Measurements from ENCODE around the gene CCT3. TPM values are rescaled to one million over a fixed set of nuclear protein-coding genes. Genes with fewer than 3 reads are reported as not detected.
"Not testable (repeated sequence)": the region's sequence is repeated elsewhere in the genome, so short reads cannot be mapped to it uniquely, and the experiment has no call there.

The CCT3 gene
- total RNA-seq, 1 experiment from 2014 or later = 341 TPM

DNA sequence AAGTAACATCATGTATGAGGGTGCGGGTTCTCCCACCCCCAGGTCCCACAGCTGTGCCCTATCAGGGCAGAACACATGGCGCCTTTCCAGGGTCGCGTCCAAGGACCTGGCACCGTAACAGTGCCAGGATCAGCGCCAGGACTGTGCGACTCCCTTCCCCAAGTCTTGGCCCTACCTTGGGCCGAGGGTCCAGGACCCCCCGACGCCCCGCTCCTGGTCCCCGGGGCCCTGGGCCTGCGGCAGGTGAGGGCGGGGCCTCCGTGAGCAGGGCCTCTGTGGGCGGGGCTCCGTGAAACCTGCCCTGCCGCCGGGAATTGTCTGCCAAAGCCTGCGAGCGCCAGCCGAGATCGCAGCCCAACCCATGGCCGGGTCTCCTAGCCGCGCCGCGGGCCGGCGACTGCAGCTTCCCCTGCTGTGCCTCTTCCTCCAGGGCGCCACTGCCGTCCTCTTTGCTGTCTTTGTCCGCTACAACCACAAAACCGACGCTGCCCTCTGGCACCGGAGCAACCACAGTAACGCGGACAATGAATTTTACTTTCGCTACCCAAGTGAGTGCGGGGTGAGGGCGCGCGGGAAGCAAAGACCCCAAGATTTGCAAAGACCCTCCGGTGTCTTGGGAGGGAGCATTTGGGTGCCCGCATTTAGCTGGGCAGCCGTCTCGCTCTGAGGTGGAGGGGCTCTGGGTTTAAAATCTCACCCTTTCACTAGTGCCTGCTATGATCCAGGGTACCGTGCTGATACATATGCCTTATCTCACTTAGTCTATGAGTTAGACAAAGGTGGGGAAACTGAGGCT lies 31.0 kb upstream of the CCT3 start, which contains the start of gene RHBG:
RHBG (plus strand) TSS at position 323 of the 796 bp plus-strand sequence; CDS start at position 362, 39 bp downstream.
- no peak for DNase-seq (ENCODE audit: low read depth)

DNA sequence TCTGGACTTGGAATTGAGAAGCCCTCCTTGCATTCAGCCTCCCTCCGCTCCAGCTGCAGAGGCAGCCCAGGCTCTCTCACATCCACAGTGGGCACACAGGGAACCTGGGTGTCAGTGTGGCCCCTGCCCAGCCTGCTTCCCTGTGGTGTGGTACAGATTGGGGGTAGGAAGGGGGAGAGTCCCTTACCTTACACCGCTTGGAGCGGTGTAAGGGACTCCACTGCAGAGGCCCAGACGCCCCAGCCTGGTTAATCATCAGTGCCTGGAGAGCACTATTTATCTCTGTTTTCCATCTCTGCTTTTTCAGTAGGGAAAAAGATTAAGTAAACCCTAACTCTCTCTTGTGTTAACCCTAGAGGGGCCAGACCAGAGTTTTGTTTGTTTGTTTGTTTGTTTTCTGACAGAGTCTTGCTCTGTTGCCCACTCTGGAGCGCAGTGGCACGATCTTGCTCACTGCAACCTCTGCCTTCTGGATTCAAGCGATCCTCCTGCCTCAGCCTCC lies 30.1 kb upstream of the CCT3 start:
- no peak for DNase-seq (ENCODE audit: low read depth)

DNA sequence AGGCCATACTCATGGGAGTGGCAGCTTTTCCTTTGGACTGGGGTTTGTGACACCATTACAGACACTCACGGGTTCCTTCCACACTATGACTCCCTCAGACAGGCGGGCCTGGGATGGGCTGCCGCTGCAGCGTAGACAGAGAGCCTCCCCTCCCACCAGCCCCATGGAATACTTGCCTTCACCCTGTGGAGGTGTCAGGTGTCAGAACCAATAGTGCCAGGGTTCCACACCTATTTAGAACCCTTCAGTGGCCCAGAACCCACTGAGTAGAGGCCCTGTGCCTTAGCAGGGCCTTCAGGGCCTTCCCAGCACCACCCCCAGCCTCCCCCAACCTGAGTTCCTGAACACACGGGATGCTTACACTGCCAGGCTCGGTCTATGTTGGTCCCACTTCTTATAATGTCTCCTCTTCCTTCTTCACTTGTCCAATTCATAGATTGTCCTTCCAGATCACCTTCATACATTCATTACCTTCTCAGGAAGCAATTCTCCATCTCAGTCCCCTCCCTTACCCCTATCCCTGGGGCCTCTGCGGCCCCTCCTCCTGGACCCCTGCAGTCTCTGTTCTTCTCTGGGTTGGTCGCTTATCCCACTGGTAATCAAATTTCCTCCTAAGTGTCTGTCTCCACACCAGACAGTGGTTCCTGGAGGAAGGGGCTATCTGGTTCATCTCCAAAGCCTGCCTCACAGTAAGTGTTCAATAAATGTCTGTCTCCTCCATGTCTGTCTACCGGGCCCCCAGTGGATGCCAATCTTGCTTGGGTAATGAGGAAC lies 29.5 kb upstream of the CCT3 start:
- no peak for DNase-seq (ENCODE audit: low read depth)

DNA sequence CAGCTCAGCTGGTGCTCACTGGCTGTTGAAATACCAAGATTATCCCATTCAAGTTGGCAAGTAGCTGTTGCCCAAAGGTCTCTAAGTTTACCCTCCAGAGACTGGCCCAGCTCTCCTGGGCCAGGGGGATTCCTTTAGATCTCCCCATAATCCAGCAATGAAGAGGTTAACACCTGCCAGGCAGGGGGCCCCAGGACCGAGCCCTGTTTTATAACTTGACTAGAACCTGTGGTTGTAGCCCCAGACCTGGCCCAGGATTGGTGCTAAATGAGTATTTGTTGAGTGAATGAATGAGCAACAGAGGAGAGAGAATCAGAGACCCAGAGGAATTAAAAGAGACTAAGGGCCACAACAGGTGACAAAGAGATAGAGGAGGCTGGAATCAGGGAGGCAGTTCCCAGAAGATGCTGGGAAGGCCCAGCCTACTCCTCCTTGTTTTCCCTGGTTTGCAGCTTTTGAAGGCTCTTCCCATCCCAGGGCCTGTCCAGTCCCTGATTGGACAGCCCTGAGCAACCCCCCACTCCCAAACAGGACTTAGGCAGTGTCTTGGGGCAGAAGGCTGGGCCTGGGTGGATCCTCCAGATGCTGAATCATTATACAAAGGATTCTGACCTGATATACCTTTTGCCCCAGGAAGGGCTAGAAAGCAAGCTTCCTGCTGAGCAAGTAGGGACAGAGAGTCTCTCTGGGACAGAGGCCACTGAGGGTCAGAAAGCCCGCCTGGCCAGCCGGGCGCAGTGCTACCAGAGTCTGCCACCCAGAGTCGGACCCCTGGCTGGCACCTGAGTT lies 28.5 kb upstream of the CCT3 start:
- no peak for DNase-seq (ENCODE audit: low read depth)

- DNase-seq (ENCODE audit: low read depth) = no peak
These were observed 27.7 kb upstream of the CCT3 start for GRCh38 chr1:156365754-156366153.

DNA sequence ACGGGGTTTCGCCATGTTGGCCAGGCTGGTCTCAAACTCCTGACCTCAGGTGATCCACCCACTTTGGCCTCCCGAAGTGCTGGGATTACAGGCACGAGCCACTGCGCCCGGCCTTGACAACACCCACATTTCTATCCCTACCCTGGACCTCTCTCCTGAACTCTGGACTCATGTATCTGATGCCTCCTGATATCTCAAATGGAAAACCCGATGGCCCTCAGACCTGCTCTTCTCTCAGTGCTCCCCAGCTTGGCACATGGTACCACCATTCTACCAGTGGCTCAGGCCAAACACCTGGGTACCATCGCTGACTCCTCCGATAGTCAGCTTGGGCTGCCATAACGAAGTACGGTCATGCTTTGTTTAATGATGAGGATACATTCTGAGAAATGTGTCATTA lies 22.4 kb upstream of the CCT3 start:
- DNase-seq (ENCODE audit: low read depth) = no peak

DNA sequence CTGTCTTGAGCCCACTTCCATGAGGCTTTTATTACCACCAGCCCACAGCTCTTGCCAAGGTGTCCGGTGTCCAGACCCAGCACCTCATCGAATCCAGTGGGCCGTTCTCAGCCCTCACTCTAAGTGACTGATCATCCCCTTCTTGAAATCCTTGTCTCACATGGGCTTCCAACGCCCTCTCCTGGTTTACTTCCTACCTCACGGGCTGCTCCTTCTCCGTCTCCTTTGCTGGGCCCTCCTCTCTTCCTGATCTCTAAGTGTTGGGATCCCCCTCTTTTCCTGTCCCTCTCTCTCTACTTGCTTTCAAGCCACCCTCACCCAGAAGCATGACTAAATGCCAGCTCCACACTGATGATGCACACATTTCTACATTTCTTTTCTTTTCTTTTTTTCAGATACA lies 21.9 kb upstream of the CCT3 start:
- DNase-seq (ENCODE audit: low read depth) = no peak

GRCh38 chr1:156359249-156359648 lies 21.2 kb upstream of the CCT3 start:
- DNase-seq (ENCODE audit: low read depth) = no peak

GRCh38 chr1:156358641-156359040 lies 20.5 kb upstream of the CCT3 start:
- DNase-seq (ENCODE audit: low read depth) = no peak

DNA sequence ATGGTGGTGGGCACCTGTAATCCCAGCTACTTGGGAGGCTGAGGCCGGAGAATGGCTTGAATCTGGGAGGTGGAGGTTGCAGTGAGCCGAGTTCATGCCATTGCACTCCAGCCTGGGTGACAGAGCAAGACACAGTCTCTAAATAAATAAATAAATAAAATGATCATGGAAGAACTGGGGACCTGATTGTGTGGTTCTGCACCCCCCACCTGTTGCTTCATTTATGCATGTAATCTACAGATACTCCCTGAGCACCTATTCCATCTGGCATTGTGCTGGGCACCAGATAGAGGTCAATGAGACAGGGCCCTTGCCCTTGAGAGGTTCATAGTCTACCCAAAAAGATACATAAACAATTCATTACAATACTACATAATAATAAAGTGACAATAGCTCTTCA lies 19.9 kb upstream of the CCT3 start:
- no peak for DNase-seq (ENCODE audit: low read depth)

GRCh38 chr1:156356875-156357534 lies 18.9 kb upstream of the CCT3 start:
- DNase-seq (ENCODE audit: low read depth) = no peak

DNA sequence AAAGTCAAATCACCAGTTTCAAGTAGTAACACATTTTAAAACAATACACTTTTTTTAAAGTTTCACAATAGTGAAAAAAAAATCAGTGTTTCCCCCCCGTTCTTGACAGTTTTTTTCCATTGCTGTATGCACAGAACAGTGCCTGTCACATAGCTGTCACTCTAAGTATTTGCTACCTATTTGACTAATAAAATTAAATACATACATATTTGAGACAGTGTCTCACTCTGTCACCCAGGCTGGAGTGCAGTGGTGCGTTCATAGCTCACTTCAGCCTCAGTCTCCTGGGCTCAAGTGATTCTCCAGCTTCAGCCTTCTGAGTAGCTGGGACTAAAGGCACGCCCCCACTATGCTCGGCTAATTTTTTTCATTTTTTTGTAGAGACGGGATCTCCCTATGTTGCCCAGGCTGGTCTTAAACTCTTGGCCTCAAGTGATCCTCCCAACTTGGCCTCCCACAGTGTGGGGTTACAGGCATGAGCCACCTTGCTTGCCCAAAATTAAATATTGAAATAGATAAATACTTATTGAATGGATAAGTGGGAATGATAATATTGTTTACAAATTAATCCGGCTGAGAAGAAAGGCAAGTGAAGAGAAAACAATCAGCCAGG lies 18.3 kb upstream of the CCT3 start:
- DNase-seq (ENCODE audit: low read depth) = no peak

DNA sequence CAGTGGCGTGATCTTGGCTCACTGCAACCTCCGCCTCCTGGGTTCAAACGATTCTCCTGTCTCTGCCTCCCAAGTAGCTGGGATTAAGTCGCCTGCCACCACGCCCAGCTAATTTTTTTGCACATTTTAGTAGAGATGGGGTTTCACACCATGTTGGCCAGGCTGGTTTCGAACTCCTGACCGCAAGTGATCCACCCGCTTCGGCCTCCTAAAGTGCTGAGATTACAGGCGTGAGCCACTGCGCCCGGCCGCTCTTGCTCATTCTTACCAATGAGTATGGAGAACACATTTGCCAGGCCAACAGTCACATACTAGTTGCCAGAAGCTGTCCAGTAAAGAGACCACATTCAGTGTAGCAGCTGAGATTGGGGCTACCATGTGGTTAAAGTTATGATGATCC lies 14.4 kb upstream of the CCT3 start:
- not testable (repeated sequence) for DNase-seq (ENCODE audit: low read depth)

- DNase-seq (ENCODE audit: low read depth) = peak; percentile 14
These were observed 9.2 kb upstream of the CCT3 start for GRCh38 chr1:156347331-156347730.

DNA sequence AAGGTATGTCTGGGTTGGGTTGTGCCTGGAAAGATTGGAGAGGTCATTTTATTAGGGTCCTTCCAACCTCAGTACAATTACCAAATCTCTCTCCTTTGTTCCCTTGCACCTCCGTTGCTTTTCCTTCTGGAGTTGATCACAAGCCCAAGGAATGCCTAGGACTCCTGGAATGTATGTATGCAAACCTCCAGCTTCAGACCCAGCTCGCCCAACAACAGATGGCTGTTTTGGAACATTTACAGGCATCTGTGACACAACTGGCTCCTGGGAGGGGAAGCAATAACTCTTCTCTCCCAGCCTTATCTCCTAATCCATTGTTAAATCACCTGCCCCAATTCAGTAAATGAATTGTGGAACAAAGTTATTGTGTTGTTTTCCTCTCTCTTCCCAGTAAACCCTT lies 8.5 kb upstream of the CCT3 start:
- DNase-seq (ENCODE audit: low read depth) = no peak

GRCh38 chr1:156346035-156346434 lies 7.9 kb upstream of the CCT3 start:
- not testable (repeated sequence) for DNase-seq (ENCODE audit: low read depth)

DNA sequence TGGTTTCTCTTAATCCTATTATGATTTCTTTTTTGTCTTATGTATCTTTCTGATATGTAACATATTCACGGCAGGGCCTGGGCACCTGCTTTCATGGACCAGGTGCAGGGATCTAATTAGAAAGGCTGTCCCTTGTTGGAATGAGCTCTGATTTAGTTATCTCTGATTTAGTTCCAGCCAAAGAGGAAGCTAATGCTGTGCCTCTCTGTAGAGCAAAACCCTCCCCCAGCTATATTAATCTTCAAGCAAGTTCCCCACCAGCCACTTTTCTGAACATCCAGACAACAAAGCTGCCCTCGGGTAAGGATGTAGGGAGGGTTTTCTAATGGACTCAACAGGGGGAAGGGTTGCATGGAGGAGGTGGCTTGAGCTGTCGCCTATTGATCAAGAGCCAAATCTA lies 6.3 kb upstream of the CCT3 start:
- DNase-seq (ENCODE audit: low read depth) = no peak

DNA sequence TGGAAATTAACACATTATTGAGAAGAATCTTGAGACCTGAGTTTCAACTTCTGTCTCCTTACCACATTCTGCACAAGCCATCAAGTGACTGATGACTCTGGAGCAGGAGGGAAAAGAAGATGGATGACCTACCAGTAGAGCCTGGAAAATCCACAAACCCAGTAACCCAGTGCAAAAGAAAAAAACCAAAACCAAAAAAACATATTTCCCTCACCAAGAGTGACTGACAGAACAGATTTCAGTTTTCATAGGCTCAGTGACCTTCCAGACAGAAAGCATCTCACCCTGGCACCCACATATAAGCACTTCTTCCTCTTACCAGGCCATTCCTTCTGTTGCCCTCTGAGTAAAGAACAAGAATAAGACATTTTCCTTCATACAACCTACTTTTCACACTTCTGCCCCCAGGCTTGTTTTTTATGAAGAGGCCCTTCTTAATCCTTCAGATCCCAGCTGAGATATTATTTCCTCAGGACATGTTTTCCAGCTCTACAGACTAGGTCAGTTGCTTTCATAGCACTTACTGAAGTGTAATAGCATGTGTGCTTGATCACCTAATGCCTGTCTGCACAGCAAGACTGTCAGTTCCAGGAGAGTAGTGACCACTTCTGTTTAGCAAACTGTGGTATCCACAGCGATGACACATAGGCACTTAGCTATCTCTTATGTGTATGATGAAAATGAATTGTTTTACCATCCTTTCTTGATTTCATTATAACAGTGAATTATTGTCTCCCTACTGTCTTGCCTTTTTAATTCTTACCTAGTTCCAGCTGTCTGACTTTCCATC lies 4.3 kb upstream of the CCT3 start:
- DNase-seq (ENCODE audit: low read depth) = peak; percentile 33

GRCh38 chr1:156337888-156338179 lies 258 bp downstream of the CCT3 start:
- no peak for DNase-seq (ENCODE audit: low read depth)
